ENCODE measurements around the gene IGF2.

IGF2 gene

GRCh38 chr11:2164861-2165555, 25.8 kb upstream of the IGF2 start:
- Histone ChIP-seq H2BK15ac (ENCODE audit: low read length) (peak overlapping the region; percentile 100), H3K36me3 (replicated peaks in 1 of 2; ENCODE audit: control insufficient read depth in 2 of 2, insufficient read depth in 2 of 2, low read length in 2 of 2) (no peaks in the 10 kb centered on the region), H2AK5ac (ENCODE audit: low read depth, low read length) (peak overlapping the region; percentile 100), H4K91ac (ENCODE audit: low read depth, low read length, poor library complexity) (no peak overlapping the region), H4K8ac (ENCODE audit: low read depth, low read length) (no peak overlapping the region), H3K4me1 (ENCODE audit: control insufficient read depth in 2 of 2, insufficient read depth in 1 of 2, low read depth in 1 of 2, low read length in 2 of 2) (peaks cover 0 to 6% of the 10 kb centered on the region in 2 donors), H2BK12ac (ENCODE audit: low read length) (peak overlapping the region; percentile 90), H2AFZ (ENCODE audit: low read length) (no peak overlapping the region), H3K14ac (ENCODE audit: low read length) (peak overlapping the region; percentile 21), H3K4me3 (ENCODE audit: low read length in 2 of 2) (no peak overlapping the region), H3K79me1 (ENCODE audit: low read depth, low read length) (peaks cover 1% of the 10 kb centered on the region), H3K9me3 (replicated peaks in 1 of 2; ENCODE audit: control insufficient read depth in 2 of 2, insufficient read depth in 1 of 2, low read depth in 1 of 2, low read length in 2 of 2) (no peaks in the 10 kb centered on the region), H2BK120ac (ENCODE audit: low read depth, low read length) (no peak overlapping the region), H3K4ac (ENCODE audit: low read length) (no peak overlapping the region), H2BK5ac (ENCODE audit: low read length) (peak overlapping the region; percentile 85), H3K9ac (ENCODE audit: low read depth, low read length, poor library complexity) (peak overlapping the region; percentile 44), H3K23ac (ENCODE audit: low read depth, low read length, poor library complexity) (no peak overlapping the region), H3K4me2 (ENCODE audit: insufficient read depth, low read length, poor library complexity, severe bottlenecking) (no peak overlapping the region), H3K27me3 (ENCODE audit: control insufficient read depth in 3 of 3, insufficient read depth in 3 of 3, low read depth in 1 of 3, low read length in 3 of 3) (peaks cover 0 to 8% (median 0%) of the 10 kb centered on the region in 3 experiments), H3K18ac (ENCODE audit: low read length) (peak overlapping the region; percentile 64), H3K27ac (replicated peaks; ENCODE audit: low read length) (no peak overlapping the region)
- no CpG with 5 or more reads among the region's 20 CpGs for WGBS, 2 donors (ENCODE audit: extremely low coverage in 2 of 2, insufficient read length in 2 of 2, insufficient replicate concordance in 1 of 2)
- DNase-seq (ENCODE audit: low spot score), result no peak

- Histone ChIP-seq H3K36me3 (replicated peaks in 1 of 2; ENCODE audit: control insufficient read depth in 2 of 2, insufficient read depth in 2 of 2, low read length in 2 of 2) (no peaks in the 10 kb centered on the region), H3K27me3 (ENCODE audit: control insufficient read depth in 3 of 3, insufficient read depth in 3 of 3, low read depth in 1 of 3, low read length in 3 of 3) (peaks cover 0 to 8% (median 0%) of the 10 kb centered on the region in 3 experiments), H2BK120ac (ENCODE audit: low read depth, low read length) (peak overlapping the region; percentile 87), H2AK5ac (ENCODE audit: low read depth, low read length) (peak overlapping the region; percentile 97), H3K79me1 (ENCODE audit: low read depth, low read length) (peaks cover 1% of the 10 kb centered on the region), H3K23ac (ENCODE audit: low read depth, low read length, poor library complexity) (peak overlapping the region; percentile 80), H2BK5ac (ENCODE audit: low read length) (no peak overlapping the region), H3K9ac (ENCODE audit: low read depth, low read length, poor library complexity) (peak overlapping the region; percentile 70), H2BK15ac (ENCODE audit: low read length) (peak overlapping the region; percentile 85), H3K18ac (ENCODE audit: low read length) (peak overlapping the region; percentile 96), H2AFZ (ENCODE audit: low read length) (no peak overlapping the region), H3K4me3 (ENCODE audit: low read length in 2 of 2) (no peak overlapping the region), H3K27ac (replicated peaks; ENCODE audit: low read length) (no peak overlapping the region), H3K4ac (ENCODE audit: low read length) (peak overlapping the region; percentile 53), H3K4me1 (ENCODE audit: control insufficient read depth in 2 of 2, insufficient read depth in 1 of 2, low read depth in 1 of 2, low read length in 2 of 2) (peaks cover 0 to 3% of the 10 kb centered on the region in 2 donors), H4K8ac (ENCODE audit: low read depth, low read length) (peak overlapping the region; percentile 17), H3K14ac (ENCODE audit: low read length) (peak overlapping the region; percentile 94), H3K9me3 (replicated peaks in 1 of 2; ENCODE audit: control insufficient read depth in 2 of 2, insufficient read depth in 1 of 2, low read depth in 1 of 2, low read length in 2 of 2) (no peaks in the 10 kb centered on the region), H3K4me2 (ENCODE audit: insufficient read depth, low read length, poor library complexity, severe bottlenecking) (no peak overlapping the region), H4K91ac (ENCODE audit: low read depth, low read length, poor library complexity) (peak overlapping the region; percentile 72), H2BK12ac (ENCODE audit: low read length) (peak overlapping the region; percentile 73)
- no peak for DNase-seq (ENCODE audit: low spot score)
- WGBS, 2 donors (ENCODE audit: extremely low coverage in 2 of 2, insufficient read length in 2 of 2, insufficient replicate concordance in 1 of 2), result no CpG with 5 or more reads among the region's 22 CpGs
These were observed 24.9 kb upstream of the IGF2 start for GRCh38 chr11:2164081-2164480.

GRCh38 chr11:2163428-2163978, 24.3 kb upstream of the IGF2 start:
- Histone ChIP-seq H3K9ac (ENCODE audit: low read depth, low read length, poor library complexity) (peak overlapping the region; percentile 70), H3K18ac (ENCODE audit: low read length) (peak overlapping the region; percentile 96), H4K8ac (ENCODE audit: low read depth, low read length) (peak overlapping the region; percentile 96), H3K23ac (ENCODE audit: low read depth, low read length, poor library complexity) (peak overlapping the region; percentile 89), H3K4me3 (ENCODE audit: low read length in 2 of 2) (no peak overlapping the region), H3K4me2 (ENCODE audit: insufficient read depth, low read length, poor library complexity, severe bottlenecking) (no peak overlapping the region), H3K14ac (ENCODE audit: low read length) (peak overlapping the region; percentile 94), H2BK120ac (ENCODE audit: low read depth, low read length) (peak overlapping the region; percentile 87), H3K4me1 (ENCODE audit: control insufficient read depth in 2 of 2, insufficient read depth in 1 of 2, low read depth in 1 of 2, low read length in 2 of 2) (no peaks in the 10 kb centered on the region), H3K27ac (replicated peaks; ENCODE audit: low read length) (no peak overlapping the region), H3K36me3 (replicated peaks in 1 of 2; ENCODE audit: control insufficient read depth in 2 of 2, insufficient read depth in 2 of 2, low read length in 2 of 2) (no peaks in the 10 kb centered on the region), H3K79me1 (ENCODE audit: low read depth, low read length) (peaks cover 1% of the 10 kb centered on the region), H4K91ac (ENCODE audit: low read depth, low read length, poor library complexity) (peak overlapping the region; percentile 72), H2AFZ (ENCODE audit: low read length) (no peak overlapping the region), H3K4ac (ENCODE audit: low read length) (peak overlapping the region; percentile 53), H2BK12ac (ENCODE audit: low read length) (peak overlapping the region; percentile 73), H2BK15ac (ENCODE audit: low read length) (peak overlapping the region; percentile 85), H3K27me3 (ENCODE audit: control insufficient read depth in 3 of 3, insufficient read depth in 3 of 3, low read depth in 1 of 3, low read length in 3 of 3) (peaks cover 0 to 8% (median 0%) of the 10 kb centered on the region in 3 experiments), H2AK5ac (ENCODE audit: low read depth, low read length) (peak overlapping the region; percentile 97), H2BK5ac (ENCODE audit: low read length) (no peak overlapping the region), H3K9me3 (replicated peaks in 1 of 2; ENCODE audit: control insufficient read depth in 2 of 2, insufficient read depth in 1 of 2, low read depth in 1 of 2, low read length in 2 of 2) (no peaks in the 10 kb centered on the region)
- DNase-seq (ENCODE audit: low spot score), result no peak
- WGBS, 2 donors (ENCODE audit: extremely low coverage in 2 of 2, insufficient read length in 2 of 2, insufficient replicate concordance in 1 of 2), result no CpG with 5 or more reads among the region's 12 CpGs

- Histone ChIP-seq H4K8ac (ENCODE audit: low read depth, low read length) (no peak within 1 kb of the TSS), H3K4ac (ENCODE audit: low read length) (peak within 1 kb of the TSS; percentile 23), H3K9me3 (replicated peaks in 1 of 2; ENCODE audit: control insufficient read depth in 2 of 2, insufficient read depth in 1 of 2, low read depth in 1 of 2, low read length in 2 of 2) (no peaks in the 10 kb centered on the region), H3K4me1 (ENCODE audit: control insufficient read depth in 2 of 2, insufficient read depth in 1 of 2, low read depth in 1 of 2, low read length in 2 of 2) (peaks cover 0 to 1% of the 10 kb centered on the region in 2 donors), H3K4me2 (ENCODE audit: insufficient read depth, low read length, poor library complexity, severe bottlenecking) (no peak within 1 kb of the TSS), H3K18ac (ENCODE audit: low read length) (peak within 1 kb of the TSS; percentile 87), H3K14ac (ENCODE audit: low read length) (peak within 1 kb of the TSS; percentile 89), H3K23ac (ENCODE audit: low read depth, low read length, poor library complexity) (peak within 1 kb of the TSS; percentile 91), H3K27ac (replicated peaks; ENCODE audit: low read length) (no peak within 1 kb of the TSS), H2BK120ac (ENCODE audit: low read depth, low read length) (peak within 1 kb of the TSS; percentile 81), H4K91ac (ENCODE audit: low read depth, low read length, poor library complexity) (no peak within 1 kb of the TSS), H2BK12ac (ENCODE audit: low read length) (peak within 1 kb of the TSS; percentile 30), H3K27me3 (ENCODE audit: control insufficient read depth in 3 of 3, insufficient read depth in 3 of 3, low read depth in 1 of 3, low read length in 3 of 3) (peaks cover 0 to 8% (median 0%) of the 10 kb centered on the region in 3 experiments), H3K9ac (ENCODE audit: low read depth, low read length, poor library complexity) (peak within 1 kb of the TSS; percentile 50), H2AFZ (ENCODE audit: low read length) (no peak within 1 kb of the TSS), H3K36me3 (replicated peaks in 1 of 2; ENCODE audit: control insufficient read depth in 2 of 2, insufficient read depth in 2 of 2, low read length in 2 of 2) (no peaks in the 10 kb centered on the region), H2BK15ac (ENCODE audit: low read length) (peak within 1 kb of the TSS; percentile 92), H2BK5ac (ENCODE audit: low read length) (peak within 1 kb of the TSS; percentile 75), H2AK5ac (ENCODE audit: low read depth, low read length) (peak within 1 kb of the TSS; percentile 97), H3K79me1 (ENCODE audit: low read depth, low read length) (no peaks in the 10 kb centered on the region), H3K4me3 (ENCODE audit: low read length in 2 of 2) (no peak within 1 kb of the TSS)
- WGBS, 2 donors (ENCODE audit: extremely low coverage in 2 of 2, insufficient read length in 2 of 2, insufficient replicate concordance in 1 of 2), result no CpG with 5 or more reads among the region's 13 CpGs
- DNase-seq (ENCODE audit: low spot score), result no peak
These were observed 21.6 kb upstream of the IGF2 start, which contains the start of gene INS for GRCh38 chr11:2160736-2161259. TSS of gene INS (minus strand) at chr11:2161209. CDS start at chr11:2160971, 238 bp downstream.

All from neuronal stem cell (in vitro differentiated cells).